GM23338 (cell line): ENCODE results near the gene FKBP8. TPM values are rescaled to one million over a fixed set of nuclear protein-coding genes. Genes with fewer than 3 reads are reported as not detected.

Experiments
- ATAC-seq: fragments of 200-7000 bp; cut with Tn5 transposase; 3 replicates; pipeline ENCODE4 v1.9.1; 2020
- DNase-seq: peaks from one replicate; pipeline ENCODE4 v3.0.0-alpha.2; 2015; ENCODE audit warnings: low spot score
- H2AFZ ChIP-seq: fragments of 200-600 bp; sonication (generic); 2 replicates; pipeline ENCODE4 v1.8.0; 2016; ENCODE audit warnings: antibody characterized with exemption, mild to moderate bottlenecking, moderate library complexity
- H3F3A ChIP-seq: fragments of 200-600 bp; sonication (generic); replicated peaks from 2 replicates; pipeline ENCODE4 v1.8.0; 2017; ENCODE audit warnings: antibody characterized with exemption, mixed run types, low read depth
- H3K27ac ChIP-seq: fragments of 200-600 bp; sonication (generic); 2 replicates; pipeline ENCODE4 v1.6.1; 2016; ENCODE audit warnings: low read depth
- H3K27me3 ChIP-seq: fragments of 200-600 bp; sonication (generic); 2 replicates; pipeline ENCODE4 v1.8.0; 2016; ENCODE audit warnings: mild to moderate bottlenecking, mixed run types, moderate library complexity; ENCODE audit not compliant: insufficient read depth
- H3K36me3 ChIP-seq: fragments of 200-600 bp; sonication (generic); 2 replicates; pipeline ENCODE4 v1.8.0; 2016; ENCODE audit warnings: mild to moderate bottlenecking; ENCODE audit not compliant: insufficient read depth
- H3K4me1 ChIP-seq: fragments of 200-600 bp; sonication (generic); 2 replicates; pipeline ENCODE4 v1.8.0; 2016; ENCODE audit warnings: mild to moderate bottlenecking, moderate library complexity; ENCODE audit not compliant: insufficient read depth
- H3K4me2 ChIP-seq: fragments of 200-600 bp; sonication (generic); 2 replicates; pipeline ENCODE4 v1.7.1; 2017; ENCODE audit warnings: mixed run types
- H3K4me3 ChIP-seq: fragments of 200-600 bp; sonication (generic); 2 replicates; pipeline ENCODE4 v1.6.1; 2016; ENCODE audit warnings: mixed run types
- H3K79me2 ChIP-seq: fragments of 200-600 bp; sonication (generic); replicated peaks from 2 replicates; pipeline ENCODE4 v1.8.0; 2017; ENCODE audit warnings: mild to moderate bottlenecking; ENCODE audit not compliant: insufficient read depth
- H3K9me2 ChIP-seq: fragments of 200-600 bp; sonication (generic); 2 replicates; pipeline ENCODE4 v1.8.0; 2017; ENCODE audit not compliant: insufficient read depth
- H4K20me1 ChIP-seq: fragments of 200-600 bp; sonication (generic); replicated peaks from 2 replicates; pipeline ENCODE4 v1.8.0; 2017; ENCODE audit warnings: mild to moderate bottlenecking; ENCODE audit not compliant: insufficient read depth
- H3K27ac Mint-ChIP-seq: 2 replicates; pipeline ENCODE4 v1.8.0; 2020; ENCODE audit warnings: inconsistent platforms, mild to moderate bottlenecking, moderate library complexity, mixed read lengths
- H3K27me3 Mint-ChIP-seq: 3 replicates; pipeline ENCODE4 v1.8.0; 2022; ENCODE audit warnings: low read depth, mild to moderate bottlenecking, moderate library complexity, mixed read lengths, inconsistent platforms; ENCODE audit not compliant: insufficient read depth, poor library complexity
- H3K36me3 Mint-ChIP-seq: 3 replicates; pipeline ENCODE4 v1.8.0; 2021; ENCODE audit warnings: low read depth, mild to moderate bottlenecking, inconsistent platforms, moderate library complexity, mixed read lengths
- H3K4me1 Mint-ChIP-seq: 3 replicates; pipeline ENCODE4 v1.8.0; 2020; ENCODE audit warnings: mild to moderate bottlenecking, inconsistent platforms, mixed read lengths
- H3K4me3 Mint-ChIP-seq: 3 replicates; pipeline ENCODE4 v1.8.0; 2021; ENCODE audit warnings: moderate library complexity, mild to moderate bottlenecking, inconsistent platforms, mixed read lengths
- H3K9me3 Mint-ChIP-seq: 3 replicates; pipeline ENCODE4 v1.8.0; 2020; ENCODE audit warnings: moderate library complexity, mild to moderate bottlenecking, inconsistent platforms, mixed read lengths
- CREB1 ChIP-seq: fragments of 250-450 bp; sonication (Bioruptor Pico); IDR thresholded peaks from 2 replicates; pipeline ENCODE4 v1.5.0; 2020; ENCODE audit warnings: low read depth, mild to moderate bottlenecking, moderate library complexity
- CTCF ChIP-seq, 2 experiments: fragments of 200-600 bp in 1 of 2; sonication (generic) in 1 of 2; conservative IDR thresholded peaks; 2 replicates each; pipeline versions ENCODE4 v1.5.1 to v1.6.1; 2016 to 2017; ENCODE audit warnings: antibody characterized with exemption in 2 of 2, low read depth in 2 of 2, mild to moderate bottlenecking in 2 of 2, moderate library complexity in 1 of 2
- EZH2 ChIP-seq: fragments of 200-600 bp; sonication (generic); IDR thresholded peaks from one replicate; pipeline ENCODE4 v1.8.0; 2017; ENCODE audit warnings: antibody characterized with exemption, mild to moderate bottlenecking, low read depth; ENCODE audit not compliant: unreplicated experiment
- EZH2phosphoT487 ChIP-seq: fragments of 200-600 bp; sonication (generic); IDR thresholded peaks from one replicate; pipeline ENCODE4 v1.8.1; 2018; ENCODE audit warnings: antibody characterized with exemption; ENCODE audit not compliant: unreplicated experiment
- JUNB ChIP-seq: IDR thresholded peaks from one replicate; pipeline ENCODE4 v1.6.1; 2016; ENCODE audit warnings: antibody characterized with exemption; ENCODE audit not compliant: unreplicated experiment
- NANOG ChIP-seq: IDR thresholded peaks from 2 replicates; pipeline ENCODE4 v1.6.1; 2016; ENCODE audit warnings: antibody characterized with exemption, borderline replicate concordance
- POLR2AphosphoS5 ChIP-seq: IDR thresholded peaks from 2 replicates; pipeline ENCODE4 v1.6.1; 2016; ENCODE audit warnings: antibody characterized with exemption, low read depth
- REST ChIP-seq: IDR thresholded peaks from one replicate; pipeline ENCODE4 v1.6.1; 2018; ENCODE audit warnings: antibody characterized with exemption; ENCODE audit not compliant: unreplicated experiment
- STAT1 ChIP-seq: IDR thresholded peaks from one replicate; pipeline ENCODE4 v1.6.1; 2016; ENCODE audit warnings: antibody characterized with exemption; ENCODE audit not compliant: unreplicated experiment
- ZNF114 ChIP-seq: fragments of 250-450 bp; sonication (Bioruptor Pico); IDR thresholded peaks from 2 replicates; pipeline ENCODE4 v1.5.0; 2020; ENCODE audit warnings: mild to moderate bottlenecking, moderate library complexity
- ZNF331 ChIP-seq: fragments of 250-450 bp; sonication (Bioruptor Pico); IDR thresholded peaks from 2 replicates; pipeline ENCODE4 v1.5.0; 2020; ENCODE audit warnings: low read depth, mild to moderate bottlenecking, moderate library complexity
- ZNF462 ChIP-seq: fragments of 250-450 bp; sonication (Bioruptor Pico); IDR thresholded peaks from 2 replicates; pipeline ENCODE4 v1.5.0; 2020; ENCODE audit warnings: mild to moderate bottlenecking, moderate library complexity
- polyA plus RNA-seq: library from polyadenylated mRNA; unstranded; fragments of >200 nt; fragmentation: Nextera tagmentation; extraction: Ambion mirVana; gene quantifications from 2 replicates; pipeline ENCODE4 v1.2.1, GENCODE V29; 2016
- total RNA-seq: library from RNA; depleted of rRNA; stranded (reverse); fragments of >200 nt; shearing (Covaris generic); gene quantifications from 2 replicates; pipeline ENCODE4 v1.2.3, GENCODE V29; 2014
- TF ChIP-seq, protein P1 (sequence below): IDR thresholded peaks from 2 replicates; pipeline ENCODE4 v1.6.1; 2016; ENCODE audit warnings: antibody characterized with exemption

Gene FKBP8
- total and polyA plus RNA-seq, 2 experiments from 2014 or later: 158 to 367 TPM

DNA sequence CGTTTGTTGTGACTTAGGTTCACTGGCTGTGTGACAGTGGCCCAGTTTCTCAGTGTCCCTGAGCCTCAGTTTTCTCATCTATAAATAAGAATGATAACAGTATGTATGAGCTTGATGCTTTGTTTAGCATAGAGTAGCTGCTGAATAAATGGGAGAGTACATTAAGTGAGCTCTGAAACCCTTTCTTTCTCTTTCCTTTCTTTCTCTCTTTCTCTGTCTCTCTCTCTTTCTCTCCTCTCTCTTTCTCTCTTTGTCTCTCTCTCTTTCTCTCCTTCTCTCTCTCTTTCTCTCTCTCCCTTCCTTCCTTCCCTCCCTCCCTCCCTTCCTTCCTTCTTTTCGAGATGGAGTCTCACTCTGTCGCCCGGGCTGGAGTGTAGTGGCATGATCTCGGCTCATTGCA lies 16.3 kb upstream of the FKBP8 start:
- no peak overlapping the region for H3K4me3 ChIP-seq
- H3K27me3 ChIP-seq: no peaks in the 10 kb centered on the region
- H4K20me1 ChIP-seq: peaks cover 7% of the 10 kb centered on the region
- H2AFZ ChIP-seq: no peak overlapping the region
- Mint-ChIP-seq H3K4me3 (no peak overlapping the region), H3K9me3 (no peaks in the 10 kb centered on the region), H3K4me1 (peaks cover 8% of the 10 kb centered on the region; the same call in 2 of the 3 replicates), H3K27me3 (peaks cover 6% of the 10 kb centered on the region), H3K27ac (no peak overlapping the region), H3K36me3 (peaks cover 22% of the 10 kb centered on the region; the same call in 2 of the 3 replicates)
- H3K9me2 ChIP-seq: no peaks in the 10 kb centered on the region
- 0 out of 2 replicates have a peak, but pooled peaks cover 8% of the 10 kb centered on the region for H3K4me1 ChIP-seq
- H3K79me2 ChIP-seq: peaks cover 33% of the 10 kb centered on the region
- H3K36me3 ChIP-seq: no peaks in the 10 kb centered on the region; the same call in 1 of the 2 replicates
- peaks cover 11% of the 10 kb centered on the region; the same call in 1 of the 2 replicates for H3F3A ChIP-seq
- no peak for TF ChIP-seq CTCF (conservative IDR thresholded peaks at IDR 0.05; ENCODE audit: low read depth in 2 of 2)
- no peak for TF ChIP-seq STAT1
- no peak for TF ChIP-seq EZH2phosphoT487
- TF ChIP-seq, protein P1, sequence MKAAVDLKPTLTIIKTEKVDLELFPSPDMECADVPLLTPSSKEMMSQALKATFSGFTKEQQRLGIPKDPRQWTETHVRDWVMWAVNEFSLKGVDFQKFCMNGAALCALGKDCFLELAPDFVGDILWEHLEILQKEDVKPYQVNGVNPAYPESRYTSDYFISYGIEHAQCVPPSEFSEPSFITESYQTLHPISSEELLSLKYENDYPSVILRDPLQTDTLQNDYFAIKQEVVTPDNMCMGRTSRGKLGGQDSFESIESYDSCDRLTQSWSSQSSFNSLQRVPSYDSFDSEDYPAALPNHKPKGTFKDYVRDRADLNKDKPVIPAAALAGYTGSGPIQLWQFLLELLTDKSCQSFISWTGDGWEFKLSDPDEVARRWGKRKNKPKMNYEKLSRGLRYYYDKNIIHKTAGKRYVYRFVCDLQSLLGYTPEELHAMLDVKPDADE: no peak
- no peak for TF ChIP-seq JUNB
- no peak for TF ChIP-seq ZNF462
- TF ChIP-seq ZNF331 (CRISPR knock-in tag): no peak
- TF ChIP-seq REST: no peak
- TF ChIP-seq NANOG: no peak
- no peak for TF ChIP-seq EZH2
- no peak for TF ChIP-seq CREB1 (CRISPR knock-in tag)
- no peak for TF ChIP-seq ZNF114 (CRISPR knock-in tag)
- no peak for TF ChIP-seq POLR2AphosphoS5
- ATAC-seq (no peak), DNase-seq (no peak)
- no peak overlapping the region for H3K27ac ChIP-seq
- no peak overlapping the region for H3K4me2 ChIP-seq
